ENCODE results near the gene C1orf210. TPM values are rescaled to one million over a fixed set of nuclear protein-coding genes. Genes with fewer than 3 reads are reported as not detected.

The C1orf210 gene
- total and polyA plus RNA-seq, 11 donors = not detected

- no peak for TF ChIP-seq POLR2A (IDR thresholded peaks at IDR 0.05)
- TF ChIP-seq, protein P1, sequence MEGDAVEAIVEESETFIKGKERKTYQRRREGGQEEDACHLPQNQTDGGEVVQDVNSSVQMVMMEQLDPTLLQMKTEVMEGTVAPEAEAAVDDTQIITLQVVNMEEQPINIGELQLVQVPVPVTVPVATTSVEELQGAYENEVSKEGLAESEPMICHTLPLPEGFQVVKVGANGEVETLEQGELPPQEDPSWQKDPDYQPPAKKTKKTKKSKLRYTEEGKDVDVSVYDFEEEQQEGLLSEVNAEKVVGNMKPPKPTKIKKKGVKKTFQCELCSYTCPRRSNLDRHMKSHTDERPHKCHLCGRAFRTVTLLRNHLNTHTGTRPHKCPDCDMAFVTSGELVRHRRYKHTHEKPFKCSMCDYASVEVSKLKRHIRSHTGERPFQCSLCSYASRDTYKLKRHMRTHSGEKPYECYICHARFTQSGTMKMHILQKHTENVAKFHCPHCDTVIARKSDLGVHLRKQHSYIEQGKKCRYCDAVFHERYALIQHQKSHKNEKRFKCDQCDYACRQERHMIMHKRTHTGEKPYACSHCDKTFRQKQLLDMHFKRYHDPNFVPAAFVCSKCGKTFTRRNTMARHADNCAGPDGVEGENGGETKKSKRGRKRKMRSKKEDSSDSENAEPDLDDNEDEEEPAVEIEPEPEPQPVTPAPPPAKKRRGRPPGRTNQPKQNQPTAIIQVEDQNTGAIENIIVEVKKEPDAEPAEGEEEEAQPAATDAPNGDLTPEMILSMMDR (IDR thresholded peaks at IDR 0.05) = no peak
- intact Hi-C loops (cut with DNase I) = no loop called here
- DNase-seq (peak in 1 of 5 donors; percentile 11), ATAC-seq (no peak)
- Histone ChIP-seq H3K27ac (no peak overlapping the region), H3K27me3 (no peaks in the 10 kb centered on the region), H3K4me3 (no peak overlapping the region), H3K36me3 (no peaks in the 10 kb centered on the region), H3K4me1 (peaks cover 0 to 19% (median 6%) of the 10 kb centered on the region in 12 donors), H3K9me3 (no peaks in the 10 kb centered on the region)
- WGBS, 4 donors = 76 to 82% (median 78%) methylated on average over 12 of the region's 12 CpGs
These were observed 13.9 kb downstream of the C1orf210 start for GRCh38 chr1:43271186-43272118.

DNA sequence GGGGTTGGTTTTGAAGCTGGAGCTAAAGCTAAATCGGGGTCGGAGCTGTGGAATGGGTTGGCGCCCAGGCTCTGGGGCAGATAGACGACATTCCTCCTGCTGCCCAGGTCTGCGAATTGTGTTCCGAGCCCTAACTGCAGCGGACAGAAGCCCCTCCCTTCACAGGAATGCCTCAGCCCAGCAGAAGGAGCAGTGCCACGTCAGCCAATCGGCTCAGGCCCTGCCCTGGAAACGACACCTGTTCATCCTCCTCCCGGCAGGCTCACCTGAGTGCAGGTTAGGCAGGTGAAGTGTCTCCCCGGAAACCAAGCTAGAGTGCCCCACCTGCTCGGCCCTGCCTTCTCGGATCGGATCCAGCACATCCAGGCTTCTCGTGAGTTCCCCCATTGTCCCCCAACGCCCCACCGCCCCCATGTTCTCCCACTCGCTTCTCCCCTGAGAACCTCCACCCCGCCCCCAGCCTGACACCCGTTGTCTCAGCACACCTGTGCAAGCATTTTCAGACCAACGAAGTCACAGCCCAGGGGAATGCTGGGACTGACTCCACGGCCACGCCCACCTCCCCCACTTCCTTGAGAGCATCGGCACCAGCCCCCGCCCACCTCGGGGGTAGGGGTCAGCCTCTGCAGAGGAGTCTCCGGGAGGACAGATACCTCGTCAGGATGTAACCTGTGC lies 14.8 kb downstream of the C1orf210 start:
- Histone ChIP-seq H3K4me1 (peaks cover 0 to 19% (median 6%) of the 10 kb centered on the region in 12 donors), H3K27me3 (no peaks in the 10 kb centered on the region), H3K9me3 (no peaks in the 10 kb centered on the region), H3K4me3 (peak overlapping the region in 4 of 12 donors; percentile 8 to 31 (median 23)), H3K36me3 (no peaks in the 10 kb centered on the region), H3K27ac (no peak overlapping the region)
- no peak for TF ChIP-seq POLR2A (IDR thresholded peaks at IDR 0.05)
- TF ChIP-seq, protein P1 (IDR thresholded peaks at IDR 0.05) = no peak
- WGBS, 4 donors = 13 to 28% (median 24%) methylated on average over 22 to 29 of the region's 29 CpGs
- intact Hi-C loops (cut with DNase I) = no loop called here
- DNase-seq (peak in 1 of 5 donors; percentile 16), ATAC-seq (peak in 2 of 4 donors; percentile 43 to 45)

- peaks cover 0 to 19% (median 6%) of the 10 kb centered on the region in 12 donors for H3K4me1 ChIP-seq
- 86 to 92% (median 89%) methylated on average over 7 of the region's 7 CpGs for WGBS, 4 donors
- ATAC-seq = no peak
These were observed 15.6 kb downstream of the C1orf210 start, which contains the start of gene TMEM125 for GRCh38 chr1:43269627-43270375. TSS of gene TMEM125 (plus strand) at chr1:43269983. CDS start at chr1:43272723, 2,740 bp downstream.

More at GRCh38 chr1:43269627-43270375, 15.6 kb downstream of the C1orf210 start, which contains the start of gene TMEM125:
- Histone ChIP-seq H3K4me3 (peak within 1 kb of the TSS in 4 of 12 donors; percentile 8 to 31 (median 23)), H3K36me3 (no peaks in the 10 kb centered on the region), H3K27ac (no peak within 1 kb of the TSS), H3K9me3 (no peaks in the 10 kb centered on the region), H3K27me3 (no peaks in the 10 kb centered on the region)
- intact Hi-C loops (cut with DNase I) = no loop called here
- peak in 1 of 5 donors; percentile 3 for DNase-seq
- TF ChIP-seq POLR2A (IDR thresholded peaks at IDR 0.05) = no peak
- TF ChIP-seq, protein P1 (IDR thresholded peaks at IDR 0.05) = no peak
